DMS153 (cell line): ENCODE data around the gene SNRPF.
"Not testable (repeated sequence)": the region's sequence is repeated elsewhere in the genome, so short reads cannot be mapped to it uniquely, and the experiment has no call there.

ENCODE experiments used
- DNase-seq: peaks from one replicate; lab custom pipeline; 2025; lab: John Stamatoyannopoulos, UW

SNRPF gene

GRCh38 chr12:95858451-95859343 lies at the start of gene SNRPF:
Gene SNRPF, plus strand, starts transcription at chr12:95858952. Its CDS starts 122 bp downstream, at chr12:95859074.
- DNase-seq: peak; percentile 93

DNA sequence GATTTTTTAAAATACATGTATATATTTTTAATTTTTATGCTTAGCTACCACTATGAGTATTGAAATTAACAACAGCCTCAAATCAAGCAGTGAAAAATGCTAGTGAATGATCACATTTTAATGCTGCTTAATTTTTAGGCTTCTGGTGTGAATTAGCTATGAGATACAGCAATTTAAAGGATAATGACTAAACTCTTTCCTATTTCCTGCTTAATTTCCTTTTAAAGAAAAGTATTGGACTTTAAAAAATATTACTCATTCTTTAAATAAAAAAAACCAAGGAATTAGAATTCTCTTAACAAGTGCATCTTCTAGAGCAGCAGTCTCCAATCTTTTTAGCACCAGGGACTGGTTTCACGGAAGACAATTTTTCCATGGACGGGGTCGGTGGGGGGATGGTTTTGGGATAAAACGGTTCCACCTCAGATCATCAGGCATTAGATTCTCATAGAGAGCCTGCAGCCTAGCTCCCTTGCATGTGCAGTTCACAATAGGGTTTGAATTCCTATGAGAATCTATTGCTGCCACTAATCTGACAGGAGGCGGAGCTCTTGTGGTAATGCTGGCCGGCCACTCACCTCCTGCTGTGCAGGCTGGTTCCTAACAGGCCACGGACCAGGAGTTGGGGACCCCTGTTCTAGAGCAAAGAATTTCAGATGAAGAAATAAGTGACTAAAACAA lies 49.6 kb upstream of the SNRPF start:
- DNase-seq: no peak

GRCh38 chr12:95810411-95810810 lies 48.3 kb upstream of the SNRPF start:
- DNase-seq: no peak

DNA sequence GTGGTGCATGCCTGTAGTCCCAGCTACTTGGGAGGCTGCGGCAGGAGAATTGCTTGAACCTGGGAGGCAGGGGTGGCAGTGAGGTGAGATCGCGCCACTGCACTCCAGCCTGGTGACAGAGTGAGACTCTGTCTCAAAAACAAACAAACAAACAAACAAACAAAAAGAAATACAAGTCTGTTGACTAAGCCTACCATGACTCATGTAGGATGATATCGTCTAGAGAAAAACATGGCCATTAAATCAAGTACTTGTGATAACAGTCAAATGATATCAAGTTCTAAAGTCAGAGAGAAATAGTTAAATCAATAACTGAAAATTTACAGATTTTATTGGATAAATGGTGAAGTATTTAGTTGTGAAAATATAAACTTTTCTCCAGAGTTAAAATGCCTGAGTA lies 46.6 kb upstream of the SNRPF start:
- not testable (repeated sequence) for DNase-seq

- peak; percentile 15 for DNase-seq
These were observed 43.0 kb upstream of the SNRPF start for GRCh38 chr12:95815632-95816212.

GRCh38 chr12:95820096-95820703 lies 38.6 kb upstream of the SNRPF start:
- DNase-seq: peak; percentile 26

DNA sequence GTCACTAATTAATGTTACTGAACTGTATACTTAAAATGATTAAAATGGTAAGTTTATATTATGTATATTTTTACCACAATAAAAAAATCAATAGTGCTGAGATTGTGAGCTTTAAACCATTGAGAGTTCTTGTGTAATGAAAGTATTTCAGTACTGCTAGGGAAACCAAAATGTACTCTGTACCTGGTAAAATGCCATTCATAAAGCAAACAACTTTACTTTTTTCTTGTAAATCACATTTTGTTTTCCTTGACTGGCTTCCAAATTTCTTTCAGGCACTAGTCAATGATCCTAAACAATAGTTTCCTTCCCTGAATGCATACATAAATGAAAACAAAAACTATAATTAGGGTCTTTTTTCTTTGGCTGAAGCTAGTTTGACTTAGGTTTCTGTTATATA lies 29.4 kb upstream of the SNRPF start:
- DNase-seq: no peak

DNA sequence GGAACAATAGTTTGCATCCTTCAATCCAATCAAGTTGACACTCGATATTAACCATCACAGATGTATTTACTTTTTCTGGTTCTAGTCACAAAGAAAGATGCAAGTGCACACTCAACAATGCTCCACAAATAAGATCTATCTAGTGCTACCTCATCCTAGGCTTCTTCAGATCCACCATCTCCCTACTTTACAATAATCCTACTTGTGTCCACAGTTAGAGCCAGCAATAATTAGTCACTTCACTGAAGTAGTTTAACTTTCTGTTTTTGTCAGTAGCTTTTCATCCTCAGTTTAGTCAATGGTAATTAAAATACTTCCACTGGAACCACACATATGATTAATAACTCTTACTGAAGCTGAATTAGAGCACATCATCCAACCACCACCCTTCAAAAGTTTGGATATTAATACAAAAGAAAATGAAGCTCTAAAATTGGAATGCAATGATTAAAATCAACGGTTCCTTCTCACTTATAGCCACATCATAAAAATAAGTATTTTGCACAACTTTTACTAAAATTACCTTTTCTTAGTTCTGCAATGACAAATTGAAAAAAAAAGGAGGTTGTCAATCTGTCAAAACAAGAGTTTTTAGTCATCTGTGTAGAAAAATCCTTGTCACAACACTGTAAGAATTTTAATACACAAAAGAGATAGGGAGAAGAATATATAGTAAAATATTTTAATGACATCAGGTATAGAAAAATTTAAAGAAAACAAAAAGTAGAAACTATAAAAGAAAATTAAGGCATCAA lies 28.2 kb upstream of the SNRPF start:
- no peak for DNase-seq

DNA sequence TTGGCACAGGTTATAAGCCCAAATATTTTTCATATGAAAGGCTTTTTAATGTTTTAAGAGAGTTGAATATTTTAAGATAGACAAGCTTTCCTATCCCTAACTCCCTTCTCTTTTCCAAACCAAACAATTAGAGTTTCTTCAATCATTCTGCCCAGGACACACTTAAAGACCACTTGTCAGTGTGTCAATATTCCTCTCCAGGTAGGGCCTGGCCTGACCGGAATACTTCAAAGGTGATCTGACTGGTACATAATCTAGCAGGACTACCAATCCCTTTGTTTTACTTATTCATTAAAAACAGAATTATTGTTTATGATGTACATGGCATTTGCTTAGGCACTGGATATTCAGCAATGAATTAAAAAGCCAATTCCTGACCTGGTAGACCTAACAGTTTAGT lies 24.2 kb upstream of the SNRPF start:
- DNase-seq: no peak

- DNase-seq: peak; percentile 56
These were observed 22.6 kb upstream of the SNRPF start for GRCh38 chr12:95836185-95836609.

DNA sequence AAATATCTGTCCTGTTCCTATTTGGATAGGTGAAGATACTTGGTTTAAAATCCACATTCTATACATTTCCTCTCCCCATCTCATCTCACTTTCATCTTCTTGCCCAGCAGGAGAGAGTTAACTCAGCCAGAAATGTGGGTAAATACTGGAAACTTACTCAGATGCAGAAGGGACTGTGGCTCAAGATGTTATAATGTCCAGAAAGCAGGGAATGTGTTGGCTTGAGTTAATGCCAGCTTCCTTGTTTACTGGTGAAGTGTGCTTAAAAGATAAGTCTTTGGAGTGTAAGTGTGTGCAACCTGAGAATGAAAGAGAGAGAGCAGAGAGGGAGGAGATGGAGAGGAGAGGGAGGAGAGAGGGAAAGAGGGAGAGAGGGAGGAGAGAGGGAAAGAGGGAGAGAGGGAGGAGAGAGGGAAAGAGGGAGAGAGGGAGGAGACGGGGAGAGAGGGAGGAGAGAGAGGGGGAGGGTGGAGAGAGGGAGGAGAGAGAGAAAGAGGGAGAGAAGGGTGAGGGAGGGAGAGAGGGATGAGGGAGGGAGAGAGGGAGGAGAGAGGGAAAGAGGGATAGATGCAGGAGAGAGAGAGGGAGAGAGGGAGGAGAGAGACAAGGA lies 22.0 kb upstream of the SNRPF start:
- no peak for DNase-seq

- no peak for DNase-seq
These were observed 21.3 kb upstream of the SNRPF start for GRCh38 chr12:95837240-95838038.

DNA sequence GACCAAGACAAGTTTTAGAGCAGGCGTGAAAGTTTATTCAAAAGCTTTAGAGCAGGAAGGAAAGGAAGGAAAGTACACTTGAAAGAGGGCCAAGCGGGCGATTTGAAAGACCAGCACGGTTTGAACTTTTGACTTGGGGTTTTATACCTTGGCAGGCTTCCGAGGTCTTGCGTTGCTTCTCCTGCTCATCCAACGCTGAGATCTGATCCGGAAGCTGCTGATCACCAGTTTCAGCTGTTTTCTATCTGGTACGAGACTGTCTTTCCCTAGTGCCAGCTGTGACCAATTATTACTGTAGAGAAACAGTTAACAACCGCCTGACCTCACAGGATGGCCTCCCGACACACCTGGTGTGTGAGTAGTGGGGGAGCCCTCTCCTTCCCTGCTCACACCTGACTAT lies 20.6 kb upstream of the SNRPF start:
- peak; percentile 54 for DNase-seq

GRCh38 chr12:95842426-95842825 lies 16.3 kb upstream of the SNRPF start:
- not testable (repeated sequence) for DNase-seq

DNA sequence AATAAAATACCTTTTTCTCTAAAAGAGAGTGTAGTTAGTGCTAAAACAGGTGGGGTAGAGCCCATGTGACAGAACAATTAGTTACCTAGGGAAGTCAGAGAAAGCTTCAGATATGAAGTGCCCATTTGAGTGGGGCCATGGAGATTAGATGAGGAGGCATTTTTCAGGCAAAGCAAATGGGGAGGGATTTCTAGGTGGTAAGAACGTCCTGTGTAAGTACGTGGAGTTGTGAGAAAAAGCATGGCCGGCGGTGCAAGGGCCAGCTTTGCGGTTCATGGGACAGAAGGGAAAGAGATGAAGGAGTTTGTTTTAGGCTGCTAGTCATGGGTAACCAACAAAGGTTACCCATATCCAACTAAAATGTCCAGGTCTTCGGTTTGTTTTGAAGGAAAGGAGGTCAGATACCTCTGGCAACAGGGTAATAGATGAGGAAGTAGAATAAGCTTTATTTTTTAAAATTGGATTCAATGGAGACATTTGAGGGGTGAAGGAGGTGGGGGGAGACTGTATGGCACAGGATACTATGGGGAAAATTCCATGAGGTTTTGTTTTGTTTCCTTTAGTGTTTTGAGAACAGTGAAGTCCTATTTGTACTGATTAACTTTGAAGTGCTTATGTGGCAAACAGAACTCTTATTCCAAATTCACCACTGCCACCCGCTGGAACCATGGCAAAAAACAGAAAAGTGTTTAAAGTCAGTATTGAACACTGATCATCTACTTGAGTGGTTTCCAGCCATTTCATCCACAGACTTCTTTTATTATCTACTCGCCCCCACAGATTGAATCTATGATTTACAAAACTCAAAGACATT lies 10.0 kb upstream of the SNRPF start:
- DNase-seq: peak; percentile 9

DNA sequence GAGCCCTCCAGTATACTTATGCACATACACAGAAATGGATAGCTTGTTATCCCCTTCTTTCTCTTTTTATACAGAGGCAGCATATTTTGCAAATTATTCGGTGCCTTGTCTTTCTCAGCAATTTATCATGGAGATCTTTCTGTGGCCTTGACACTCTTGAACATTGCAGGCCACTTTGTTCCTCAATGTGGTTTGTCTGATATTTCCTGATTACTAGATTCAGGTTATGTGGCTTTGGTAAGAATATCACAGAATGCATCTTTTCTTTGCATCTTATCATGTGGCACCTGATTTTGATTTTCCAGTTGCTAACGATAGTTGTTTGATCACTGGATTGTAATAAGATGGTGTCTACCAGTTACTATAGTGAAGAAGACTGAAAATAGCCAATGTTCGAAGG lies 7.1 kb upstream of the SNRPF start:
- DNase-seq: no peak

DNA sequence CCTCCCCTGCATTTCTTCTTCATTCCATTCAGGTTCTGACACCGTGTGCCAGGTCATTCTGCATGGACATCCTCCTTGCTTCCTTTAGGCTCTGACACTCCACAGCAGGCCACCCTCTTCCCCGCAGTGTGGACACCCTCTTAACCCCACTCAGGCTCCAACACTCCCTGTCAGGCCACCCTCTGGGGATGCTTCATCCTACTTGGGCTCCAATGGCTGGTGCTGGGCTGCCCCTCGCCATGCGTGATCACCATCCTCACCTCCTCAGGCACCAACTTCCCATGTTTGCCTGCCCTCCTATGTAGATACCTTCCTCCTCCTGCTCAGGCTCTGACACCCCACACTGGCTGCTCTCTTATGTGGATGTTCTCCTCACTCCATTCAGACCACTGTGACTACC lies 6.6 kb upstream of the SNRPF start:
- no peak for DNase-seq

- DNase-seq: no peak
These were observed 1.6 kb upstream of the SNRPF start for GRCh38 chr12:95857156-95857555.

DNA sequence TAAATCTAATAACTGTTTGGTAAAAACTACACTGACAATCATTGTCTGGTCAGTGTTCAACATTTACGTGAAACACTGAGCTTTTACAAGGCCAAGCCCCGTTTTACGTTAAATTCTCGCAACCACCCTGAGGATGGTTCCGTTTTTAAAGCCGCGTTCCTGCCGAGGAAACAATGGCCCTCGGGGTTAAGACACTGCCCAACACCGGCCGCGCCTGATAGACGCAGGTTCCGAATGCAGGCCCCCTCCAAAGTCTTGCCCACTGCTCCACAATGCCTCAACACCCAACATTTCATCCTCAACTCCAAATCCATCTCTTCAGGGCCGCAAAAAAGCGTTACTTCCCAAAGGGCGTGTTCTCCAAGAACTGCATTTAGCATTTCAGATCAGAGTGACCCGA lies 953 bp upstream of the SNRPF start:
- DNase-seq: no peak
